Stimulated activated CD8-positive, alpha-beta memory T cell treated with anti-CD3 and anti-CD28 coated beads, Interleukin-7, amount 100 ng/mL, for 24 hours (primary cell): ENCODE data around the gene RGS1.

Source experiments
- DNase-seq: peaks from one replicate; pipeline ENCODE4 v3.0.0-alpha.2; 2020; ENCODE audit warnings: low read depth

RGS1 gene

GRCh38 chr1:192553741-192554140, 21.8 kb upstream of the RGS1 start:
- no peak for DNase-seq

GRCh38 chr1:192554904-192555303, 20.7 kb upstream of the RGS1 start:
- DNase-seq, result no peak

- no peak for DNase-seq
These were observed 20.2 kb upstream of the RGS1 start for GRCh38 chr1:192555399-192555798.

GRCh38 chr1:192557841-192558595, 17.6 kb upstream of the RGS1 start:
- no peak for DNase-seq

- DNase-seq, result no peak
These were observed 16.2 kb upstream of the RGS1 start for GRCh38 chr1:192559115-192560006.

GRCh38 chr1:192561301-192561700, 14.3 kb upstream of the RGS1 start:
- DNase-seq, result no peak

GRCh38 chr1:192563129-192563528, 12.4 kb upstream of the RGS1 start:
- no peak for DNase-seq

GRCh38 chr1:192564099-192564498, 11.5 kb upstream of the RGS1 start:
- no peak for DNase-seq

GRCh38 chr1:192565946-192566345, 9.6 kb upstream of the RGS1 start:
- DNase-seq, result no peak

GRCh38 chr1:192566657-192567056, 8.9 kb upstream of the RGS1 start:
- DNase-seq, result no peak

GRCh38 chr1:192568063-192568462, 7.5 kb upstream of the RGS1 start:
- no peak for DNase-seq

GRCh38 chr1:192571668-192572067, 3.9 kb upstream of the RGS1 start:
- no peak for DNase-seq

GRCh38 chr1:192573499-192573898, 2.1 kb upstream of the RGS1 start:
- DNase-seq, result no peak

GRCh38 chr1:192574073-192574472, 1.5 kb upstream of the RGS1 start:
- DNase-seq, result no peak

GRCh38 chr1:192576190-192577144, 894 bp downstream of the RGS1 start:
- no peak for DNase-seq

- no peak for DNase-seq
These were observed 1.9 kb downstream of the RGS1 start for GRCh38 chr1:192577145-192578140.

- DNase-seq, result no peak
These were observed 2.8 kb downstream of the RGS1 start for GRCh38 chr1:192578144-192578909.

- DNase-seq, result no peak
These were observed 3.6 kb downstream of the RGS1 start for GRCh38 chr1:192579010-192579738.

GRCh38 chr1:192580351-192580962, 4.9 kb downstream of the RGS1 start:
- no peak for DNase-seq
